HG03039 (cell line): ENCODE data around the gene SNTA1.
A peak's percentile ranks its signal among the peaks of the same experiment; 100 is the strongest.
"Not testable (repeated sequence)": the region's sequence is repeated elsewhere in the genome, so short reads cannot be mapped to it uniquely, and the experiment has no call there.

Experiments
- ATAC-seq: cut with Tn5 transposase; IDR thresholded peaks from one replicate; pipeline ENCODE4 v1.9.1; 2021; ENCODE audit warnings: mild to moderate bottlenecking, moderate library complexity; ENCODE audit not compliant: unreplicated experiment

The SNTA1 gene

GRCh38 chr20:33443512-33444239 lies at the start of gene SNTA1:
TSS of gene SNTA1 (minus strand) at chr20:33443763. CDS start at chr20:33443620, 143 bp downstream.
- peak; percentile 79 for ATAC-seq

GRCh38 chr20:33490934-33491656 lies 47.5 kb upstream of the SNTA1 start:
- ATAC-seq = no peak

- ATAC-seq = peak; percentile 24
These were observed 46.7 kb upstream of the SNTA1 start, which contains the start of gene CBFA2T2 for GRCh38 chr20:33490023-33490933. TSS of gene CBFA2T2 (plus strand) at chr20:33490096. CDS start at chr20:33490268, 172 bp downstream.

- ATAC-seq = peak; percentile 92
These were observed 46.0 kb upstream of the SNTA1 start for GRCh38 chr20:33489495-33490022.

GRCh38 chr20:33488661-33489494 lies 45.3 kb upstream of the SNTA1 start:
- not testable (repeated sequence) for ATAC-seq

GRCh38 chr20:33488201-33488600 lies 44.6 kb upstream of the SNTA1 start:
- no peak for ATAC-seq

GRCh38 chr20:33483186-33483585 lies 39.6 kb upstream of the SNTA1 start:
- not testable (repeated sequence) for ATAC-seq

GRCh38 chr20:33482581-33482980 lies 39.0 kb upstream of the SNTA1 start:
- no peak for ATAC-seq

GRCh38 chr20:33481431-33481941 lies 37.9 kb upstream of the SNTA1 start:
- no peak for ATAC-seq

- ATAC-seq = no peak
These were observed 36.5 kb upstream of the SNTA1 start for GRCh38 chr20:33480048-33480447.

GRCh38 chr20:33477386-33478234 lies 34.0 kb upstream of the SNTA1 start:
- ATAC-seq = no peak

- ATAC-seq = no peak
These were observed 32.0 kb upstream of the SNTA1 start for GRCh38 chr20:33475381-33476152.

- no peak for ATAC-seq
These were observed 31.4 kb upstream of the SNTA1 start for GRCh38 chr20:33474963-33475362.

- no peak for ATAC-seq
These were observed 30.7 kb upstream of the SNTA1 start for GRCh38 chr20:33474097-33474873.

GRCh38 chr20:33472868-33473435 lies 29.4 kb upstream of the SNTA1 start:
- no peak for ATAC-seq

GRCh38 chr20:33470866-33471265 lies 27.3 kb upstream of the SNTA1 start:
- no peak for ATAC-seq

- ATAC-seq = no peak
These were observed 26.9 kb upstream of the SNTA1 start for GRCh38 chr20:33470457-33470856.
